ENCODE results near the gene TMEM175. TPM values are rescaled to one million over a fixed set of nuclear protein-coding genes. Genes with fewer than 3 reads are reported as not detected.

The TMEM175 gene
- total RNA-seq, 1 donor from 2014 or later = 11.4 TPM

DNA sequence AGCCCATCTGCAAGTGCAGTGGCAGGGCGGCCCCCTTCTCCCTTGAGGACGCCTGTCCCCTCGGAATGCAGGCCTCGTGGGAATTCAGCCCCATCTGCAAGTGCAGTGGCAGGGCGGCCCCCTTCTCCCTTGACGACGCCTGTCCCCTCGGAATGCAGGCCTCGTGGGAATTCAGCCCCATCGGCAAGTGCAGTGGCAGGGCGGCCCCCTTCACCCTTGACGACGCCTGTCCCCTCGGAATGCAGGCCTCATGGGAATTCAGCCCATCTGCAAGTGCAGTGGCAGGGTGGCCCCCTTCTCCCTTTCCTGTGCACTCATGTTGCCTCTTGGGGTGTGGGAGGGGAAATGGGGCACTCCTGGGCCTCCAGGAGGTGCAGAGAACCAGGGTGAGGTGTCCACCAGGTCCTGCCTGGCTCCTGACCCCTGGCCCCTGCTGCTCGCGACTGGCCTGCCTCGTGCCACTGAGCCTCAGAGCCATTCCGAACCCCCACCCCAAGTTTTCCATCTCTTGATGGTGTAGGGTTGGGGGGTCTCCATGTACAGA lies 67.7 kb downstream of the TMEM175 start:
- no peak for DNase-seq (ENCODE audit: low read depth)
- H3K4me3 ChIP-seq (ENCODE audit: low read depth, low read length) = no peak overlapping the region
- TF ChIP-seq CTCF (conservative IDR thresholded peaks at IDR 0.05; ENCODE audit: low read depth, low read length) = no peak

GRCh38 chr4:1000686-1001260 lies 68.5 kb downstream of the TMEM175 start:
- TF ChIP-seq CTCF (conservative IDR thresholded peaks at IDR 0.05; ENCODE audit: low read depth, low read length) = no peak
- DNase-seq (ENCODE audit: low read depth) = no peak
- no peak overlapping the region for H3K4me3 ChIP-seq (ENCODE audit: low read depth, low read length)

DNA sequence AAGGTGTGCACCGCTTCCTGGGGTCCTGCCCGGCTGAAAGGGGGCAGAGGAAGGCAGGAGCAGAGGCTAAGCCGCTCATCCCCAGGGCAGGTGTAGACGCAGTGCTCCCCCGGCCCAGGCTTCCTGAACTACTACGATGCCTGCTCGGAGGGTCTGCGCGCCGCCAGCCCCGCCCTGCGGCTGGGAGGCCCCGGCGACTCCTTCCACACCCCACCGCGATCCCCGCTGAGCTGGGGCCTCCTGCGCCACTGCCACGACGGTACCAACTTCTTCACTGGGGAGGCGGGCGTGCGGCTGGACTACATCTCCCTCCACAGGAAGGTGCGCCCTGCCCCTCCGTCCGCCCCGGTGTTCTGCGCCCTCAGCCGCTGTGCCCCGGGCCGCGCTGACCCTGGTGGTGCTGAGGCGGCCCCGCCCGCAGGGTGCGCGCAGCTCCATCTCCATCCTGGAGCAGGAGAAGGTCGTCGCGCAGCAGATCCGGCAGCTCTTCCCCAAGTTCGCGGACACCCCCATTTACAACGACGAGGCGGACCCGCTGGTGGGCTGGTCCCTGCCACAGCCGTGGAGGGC lies 69.4 kb downstream of the TMEM175 start:
- no peak for DNase-seq (ENCODE audit: low read depth)
- no peak for TF ChIP-seq CTCF (conservative IDR thresholded peaks at IDR 0.05; ENCODE audit: low read depth, low read length)
- H3K4me3 ChIP-seq (ENCODE audit: low read depth, low read length) = no peak overlapping the region

DNA sequence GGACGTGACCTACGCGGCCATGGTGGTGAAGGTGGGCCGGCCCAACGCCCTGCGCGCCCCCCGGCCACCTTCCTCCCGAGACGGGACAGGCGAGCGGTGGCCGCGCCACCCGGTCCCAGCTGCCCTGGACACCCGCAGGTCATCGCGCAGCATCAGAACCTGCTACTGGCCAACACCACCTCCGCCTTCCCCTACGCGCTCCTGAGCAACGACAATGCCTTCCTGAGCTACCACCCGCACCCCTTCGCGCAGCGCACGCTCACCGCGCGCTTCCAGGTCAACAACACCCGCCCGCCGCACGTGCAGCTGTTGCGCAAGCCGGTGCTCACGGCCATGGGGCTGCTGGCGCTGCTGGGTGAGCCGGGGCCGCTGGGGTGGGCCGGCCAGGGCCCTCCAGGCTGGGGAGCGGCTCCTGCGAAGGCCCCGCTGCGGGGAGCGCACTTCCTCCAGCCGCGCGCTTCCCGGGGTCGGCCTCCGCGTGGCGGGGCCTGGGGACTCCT lies 69.9 kb downstream of the TMEM175 start:
- TF ChIP-seq CTCF (conservative IDR thresholded peaks at IDR 0.05; ENCODE audit: low read depth, low read length) = no peak
- H3K4me3 ChIP-seq (ENCODE audit: low read depth, low read length) = no peak overlapping the region
- DNase-seq (ENCODE audit: low read depth) = no peak

GRCh38 chr4:1002631-1003251 lies 70.5 kb downstream of the TMEM175 start:
- DNase-seq (ENCODE audit: low read depth) = no peak

More at GRCh38 chr4:1002631-1003251, 70.5 kb downstream of the TMEM175 start:
- no peak overlapping the region for H3K4me3 ChIP-seq (ENCODE audit: low read depth, low read length)
- TF ChIP-seq CTCF (conservative IDR thresholded peaks at IDR 0.05; ENCODE audit: low read depth, low read length) = no peak
